ENCODE results near the gene ACSL3. TPM values are rescaled to one million over a fixed set of nuclear protein-coding genes. Genes with fewer than 3 reads are reported as not detected.
"Not testable (repeated sequence)": the region's sequence is repeated elsewhere in the genome, so short reads cannot be mapped to it uniquely, and the experiment has no call there.

ACSL3 gene
- 125 and 137 TPM in 2 replicates for total RNA-seq

- peak; percentile 96 for DNase-seq
Measured at GRCh38 chr2:222860740-222861410, at the start of gene ACSL3. Gene ACSL3 (plus strand): TSS chr2:222861036. CDS start chr2:222908773, 47,737 bp downstream.

- no peak for DNase-seq
Measured at GRCh38 chr2:222811828-222812227, 49.0 kb upstream of the ACSL3 start.

GRCh38 chr2:222813177-222813843 is 47.5 kb upstream of the ACSL3 start:
- DNase-seq = no peak

GRCh38 chr2:222819722-222820333 is 41.0 kb upstream of the ACSL3 start:
- DNase-seq = no peak

GRCh38 chr2:222823183-222823930 is 37.5 kb upstream of the ACSL3 start:
- no peak for DNase-seq

GRCh38 chr2:222825031-222825430 is 35.8 kb upstream of the ACSL3 start:
- DNase-seq = no peak

- no peak for DNase-seq
Measured at GRCh38 chr2:222827417-222827816, 33.4 kb upstream of the ACSL3 start.

GRCh38 chr2:222828572-222828971 is 32.3 kb upstream of the ACSL3 start:
- no peak for DNase-seq

GRCh38 chr2:222830164-222830563 is 30.7 kb upstream of the ACSL3 start:
- DNase-seq = no peak

- no peak for DNase-seq
Measured at GRCh38 chr2:222833410-222833809, 27.4 kb upstream of the ACSL3 start.

- no peak for DNase-seq
Measured at GRCh38 chr2:222835143-222835822, 25.6 kb upstream of the ACSL3 start.

- no peak for DNase-seq
Measured at GRCh38 chr2:222835823-222836151, 25.0 kb upstream of the ACSL3 start.

- no peak for DNase-seq
Measured at GRCh38 chr2:222837643-222838056, 23.2 kb upstream of the ACSL3 start.

- DNase-seq = no peak
Measured at GRCh38 chr2:222840060-222840802, 20.6 kb upstream of the ACSL3 start.

- DNase-seq = peak; percentile 31
Measured at GRCh38 chr2:222842491-222843174, 18.2 kb upstream of the ACSL3 start.

- peak; percentile 52 for DNase-seq
Measured at GRCh38 chr2:222844323-222844722, 16.5 kb upstream of the ACSL3 start.

- not testable (repeated sequence) for DNase-seq
Measured at GRCh38 chr2:222845314-222845713, 15.5 kb upstream of the ACSL3 start.

- no peak for DNase-seq
Measured at GRCh38 chr2:222846003-222846402, 14.8 kb upstream of the ACSL3 start.

GRCh38 chr2:222848031-222848430 is 12.8 kb upstream of the ACSL3 start:
- not testable (repeated sequence) for DNase-seq

GRCh38 chr2:222848862-222849261 is 12.0 kb upstream of the ACSL3 start:
- no peak for DNase-seq

GRCh38 chr2:222851956-222852617 is 8.7 kb upstream of the ACSL3 start:
- DNase-seq = no peak

Measured in dermis blood vessel endothelial cell (primary cell).